Kasumi-1 (cell line): ENCODE results near the gene ETV4.

ENCODE experiments used
- DNase-seq, 2 experiments: peaks; one replicate each; lab custom pipeline; 2025; lab: John Stamatoyannopoulos, UW

ETV4 gene

GRCh38 chr17:43546319-43547188 lies at the start of gene ETV4:
Gene ETV4, minus strand, starts transcription at chr17:43546340. Its CDS starts 723 bp downstream, at chr17:43545617.
- peak; percentile 79 to 84 for DNase-seq

- no peak for DNase-seq
Measured at GRCh38 chr17:43595466-43595865, 49.3 kb upstream of the ETV4 start.

- DNase-seq, result no peak
Measured at GRCh38 chr17:43591779-43592562, 45.8 kb upstream of the ETV4 start.

GRCh38 chr17:43591001-43591400 lies 44.9 kb upstream of the ETV4 start:
- DNase-seq, result no peak

GRCh38 chr17:43588664-43589435 lies 42.7 kb upstream of the ETV4 start:
- DNase-seq, result no peak

GRCh38 chr17:43588121-43588520 lies 42.0 kb upstream of the ETV4 start:
- no peak for DNase-seq

- DNase-seq, result no peak
Measured at GRCh38 chr17:43587647-43588046, 41.5 kb upstream of the ETV4 start.

- DNase-seq, result no peak
Measured at GRCh38 chr17:43584666-43585102, 38.5 kb upstream of the ETV4 start.

- no peak for DNase-seq
Measured at GRCh38 chr17:43583332-43583731, 37.2 kb upstream of the ETV4 start.

GRCh38 chr17:43581613-43582012 lies 35.5 kb upstream of the ETV4 start:
- DNase-seq, result no peak

- DNase-seq, result no peak
Measured at GRCh38 chr17:43581130-43581529, 35.0 kb upstream of the ETV4 start.

- DNase-seq, result no peak
Measured at GRCh38 chr17:43579566-43580140, 33.5 kb upstream of the ETV4 start.

- no peak for DNase-seq
Measured at GRCh38 chr17:43578699-43579565, 32.8 kb upstream of the ETV4 start.

- DNase-seq, result no peak
Measured at GRCh38 chr17:43578404-43578698, 32.2 kb upstream of the ETV4 start.

GRCh38 chr17:43577664-43578403 lies 31.7 kb upstream of the ETV4 start:
- no peak for DNase-seq

- DNase-seq, result peak; percentile 41 to 62
Measured at GRCh38 chr17:43576563-43577229, 30.6 kb upstream of the ETV4 start.

- DNase-seq, result no peak
Measured at GRCh38 chr17:43574896-43575525, 28.9 kb upstream of the ETV4 start.

- DNase-seq, result no peak
Measured at GRCh38 chr17:43574348-43574747, 28.2 kb upstream of the ETV4 start.

GRCh38 chr17:43573579-43574321 lies 27.6 kb upstream of the ETV4 start:
- DNase-seq, result no peak
